HepG2 (cell line): ENCODE data around the gene RAB6A. TPM values are rescaled to one million over a fixed set of nuclear protein-coding genes. Genes with fewer than 3 reads are reported as not detected.

Experiments
- DNMT3B ChIP-seq: conservative IDR thresholded peaks from 2 replicates; pipeline ENCODE4 v1.6.1; 2016; ENCODE audit warnings: missing biosample characterization, control low read depth
- ELF3 ChIP-seq: IDR thresholded peaks from 2 replicates; pipeline ENCODE4 v1.6.1; 2016; ENCODE audit warnings: missing genetic modification reagents, missing compliant biosample characterization
- KLF16 ChIP-seq, 2 experiments: sonication (generic) in 1 of 2; formaldehyde crosslinking in 1 of 2; IDR thresholded peaks; 2 replicates each; pipeline versions ENCODE4 v1.6.1 to v1.8.0; 2016 to 2023; ENCODE audit warnings: missing genetic modification reagents in 2 of 2, missing compliant biosample characterization in 1 of 2
- NBN ChIP-seq: fragments of 450-650 bp; conservative IDR thresholded peaks from 2 replicates; pipeline ENCODE4 v1.6.1; 2017
- PAXIP1 ChIP-seq: sonication (generic); formaldehyde crosslinking; conservative IDR thresholded peaks from 2 replicates; pipeline ENCODE4 v1.4.0; 2020; ENCODE audit warnings: mild to moderate bottlenecking, missing genetic modification reagents, moderate library complexity
- RBFOX2 ChIP-seq: fragments of 200-400 bp; formaldehyde crosslinking; IDR thresholded peaks from 2 replicates; pipeline ENCODE4 v1.6.1; 2017; ENCODE audit warnings: low read depth, mild to moderate bottlenecking, low read length
- RORA ChIP-seq: sonication (generic); formaldehyde crosslinking; IDR thresholded peaks from 2 replicates; pipeline ENCODE4 v1.5.0; 2020; ENCODE audit warnings: mild to moderate bottlenecking, missing genetic modification reagents, moderate library complexity
- SETDB1 ChIP-seq: sonication (generic); formaldehyde crosslinking; IDR thresholded peaks from 2 replicates; pipeline ENCODE4 v1.5.1; 2020; ENCODE audit warnings: missing genetic modification reagents, mild to moderate bottlenecking, borderline replicate concordance
- ZFP91 ChIP-seq: sonication (generic); formaldehyde crosslinking; IDR thresholded peaks from 2 replicates; pipeline ENCODE4 v1.9.0; 2022; ENCODE audit warnings: missing genetic modification reagents, mild to moderate bottlenecking, borderline replicate concordance
- ZNF317 ChIP-seq: sonication (generic); formaldehyde crosslinking; IDR thresholded peaks from 2 replicates; pipeline ENCODE4 v1.5.0; 2020; ENCODE audit warnings: mild to moderate bottlenecking, missing genetic modification reagents
- ZNF501 ChIP-seq: sonication (generic); formaldehyde crosslinking; IDR thresholded peaks from 2 replicates; pipeline ENCODE4 v1.5.1; 2020; ENCODE audit warnings: mild to moderate bottlenecking, moderate library complexity, missing genetic modification reagents
- ZNF674 ChIP-seq: sonication (generic); formaldehyde crosslinking; IDR thresholded peaks from 2 replicates; pipeline ENCODE4 v1.5.0; 2020; ENCODE audit warnings: low read depth, mild to moderate bottlenecking, missing genetic modification reagents
- ZNF709 ChIP-seq: sonication (generic); formaldehyde crosslinking; IDR thresholded peaks from 2 replicates; pipeline ENCODE4 v1.5.0; 2020; ENCODE audit warnings: mild to moderate bottlenecking, missing genetic modification reagents
- polyA plus RNA-seq, 8 experiments: library from polyadenylated mRNA; depleted of rRNA in 3 of 8; stranded (reverse) in 7 of 8; unstranded in 1 of 8; fragments of >200 nt; fragmentation: Illumina TruSeq in 4 of 8; extraction: Trizol in 4 of 8; gene quantifications; 2 replicates each; pipeline versions ENCODE4 v1.2.1 to v1.2.3, GENCODE V29; 2011 to 2016; ENCODE audit warnings: low read depth in 4 of 8, missing spikeins in 1 of 8, mixed read lengths in 1 of 8; ENCODE audit not compliant: insufficient read depth in 1 of 8
- total RNA-seq, 5 experiments: library from RNA; depleted of rRNA; stranded (reverse); fragments of >200 nt; fragmentation: Illumina TruSeq; extraction: Trizol; gene quantifications; 2 replicates each; pipeline ENCODE4 v1.2.3, GENCODE V29; 2016; ENCODE audit warnings: low read depth in 1 of 5
- TF ChIP-seq, protein P1 (sequence below): sonication (generic); formaldehyde crosslinking; IDR thresholded peaks from 2 replicates; pipeline ENCODE4 v1.4.0; 2020; ENCODE audit warnings: missing genetic modification reagents
- TF ChIP-seq, protein P2 (sequence below): sonication (generic); formaldehyde crosslinking; IDR thresholded peaks from 2 replicates; pipeline ENCODE4 v1.4.0; 2020; ENCODE audit warnings: missing genetic modification reagents
- TF ChIP-seq, protein P3 (sequence below): sonication (generic); formaldehyde crosslinking; IDR thresholded peaks from 2 replicates; pipeline ENCODE4 v1.5.1; 2020; ENCODE audit warnings: mild to moderate bottlenecking, missing genetic modification reagents, moderate library complexity
- TF ChIP-seq, protein P4 (sequence below): fragments of 450-650 bp; IDR thresholded peaks from 2 replicates; pipeline ENCODE4 v1.6.1; 2017; ENCODE audit warnings: mild to moderate bottlenecking

The RAB6A gene
- total and polyA plus RNA-seq, 2 of the 13 experiments (the other 11 are each of a cell fraction or from before 2014, with no cell fraction given): 74.3 to 121 TPM

DNA sequence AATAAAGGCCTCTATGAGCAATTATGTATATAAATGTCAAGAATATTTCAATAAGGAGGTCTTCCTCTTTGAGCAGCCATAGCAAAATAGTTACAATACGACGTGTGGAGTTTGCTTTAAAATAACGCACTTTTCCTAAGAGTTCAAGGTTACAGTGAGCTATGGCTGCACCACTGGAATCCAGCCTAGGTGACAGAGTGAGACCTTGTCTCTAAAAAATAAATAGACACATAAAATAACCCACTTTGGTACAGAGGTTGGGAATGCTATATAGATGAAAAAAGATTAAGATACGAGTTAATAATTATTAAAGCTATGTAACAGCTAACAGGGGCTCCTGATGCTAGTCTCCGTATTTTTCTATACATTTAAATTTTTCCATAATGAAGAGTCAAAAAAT, 12.6 kb downstream of the RAB6A start (continued):
- no peak for TF ChIP-seq ZNF317 (CRISPR knock-in tag)
- no peak for TF ChIP-seq ZFP91 (CRISPR knock-in tag)
- no peak; the same call in 1 of the 2 replicates for TF ChIP-seq RORA (CRISPR knock-in tag)
- TF ChIP-seq, protein P1, sequence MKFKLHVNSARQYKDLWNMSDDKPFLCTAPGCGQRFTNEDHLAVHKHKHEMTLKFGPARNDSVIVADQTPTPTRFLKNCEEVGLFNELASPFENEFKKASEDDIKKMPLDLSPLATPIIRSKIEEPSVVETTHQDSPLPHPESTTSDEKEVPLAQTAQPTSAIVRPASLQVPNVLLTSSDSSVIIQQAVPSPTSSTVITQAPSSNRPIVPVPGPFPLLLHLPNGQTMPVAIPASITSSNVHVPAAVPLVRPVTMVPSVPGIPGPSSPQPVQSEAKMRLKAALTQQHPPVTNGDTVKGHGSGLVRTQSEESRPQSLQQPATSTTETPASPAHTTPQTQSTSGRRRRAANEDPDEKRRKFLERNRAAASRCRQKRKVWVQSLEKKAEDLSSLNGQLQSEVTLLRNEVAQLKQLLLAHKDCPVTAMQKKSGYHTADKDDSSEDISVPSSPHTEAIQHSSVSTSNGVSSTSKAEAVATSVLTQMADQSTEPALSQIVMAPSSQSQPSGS (CRISPR knock-in tag): peak; percentile 29; the same call in 1 of the 2 replicates
- TF ChIP-seq SETDB1 (CRISPR knock-in tag): no peak
- 0 out of 2 replicates have a peak, but pooled peaks have one; percentile 20 for TF ChIP-seq RBFOX2
- 0 out of 4 replicates have a peak, but pooled peaks of 1 of the 2 experiments have one; percentile 14 for TF ChIP-seq KLF16 (CRISPR knock-in tag; IDR thresholded peaks at IDR 0.05)
- TF ChIP-seq ELF3 (CRISPR knock-in tag): peak; percentile 34; the same call in 1 of the 2 replicates
- TF ChIP-seq, protein P2, sequence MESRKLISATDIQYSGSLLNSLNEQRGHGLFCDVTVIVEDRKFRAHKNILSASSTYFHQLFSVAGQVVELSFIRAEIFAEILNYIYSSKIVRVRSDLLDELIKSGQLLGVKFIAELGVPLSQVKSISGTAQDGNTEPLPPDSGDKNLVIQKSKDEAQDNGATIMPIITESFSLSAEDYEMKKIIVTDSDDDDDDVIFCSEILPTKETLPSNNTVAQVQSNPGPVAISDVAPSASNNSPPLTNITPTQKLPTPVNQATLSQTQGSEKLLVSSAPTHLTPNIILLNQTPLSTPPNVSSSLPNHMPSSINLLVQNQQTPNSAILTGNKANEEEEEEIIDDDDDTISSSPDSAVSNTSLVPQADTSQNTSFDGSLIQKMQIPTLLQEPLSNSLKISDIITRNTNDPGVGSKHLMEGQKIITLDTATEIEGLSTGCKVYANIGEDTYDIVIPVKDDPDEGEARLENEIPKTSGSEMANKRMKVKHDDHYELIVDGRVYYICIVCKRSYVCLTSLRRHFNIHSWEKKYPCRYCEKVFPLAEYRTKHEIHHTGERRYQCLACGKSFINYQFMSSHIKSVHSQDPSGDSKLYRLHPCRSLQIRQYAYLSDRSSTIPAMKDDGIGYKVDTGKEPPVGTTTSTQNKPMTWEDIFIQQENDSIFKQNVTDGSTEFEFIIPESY (CRISPR knock-in tag): no peak
- TF ChIP-seq DNMT3B (CRISPR knock-in tag): no peak
- no peak for TF ChIP-seq ZNF501 (CRISPR knock-in tag)
- TF ChIP-seq, protein P3, sequence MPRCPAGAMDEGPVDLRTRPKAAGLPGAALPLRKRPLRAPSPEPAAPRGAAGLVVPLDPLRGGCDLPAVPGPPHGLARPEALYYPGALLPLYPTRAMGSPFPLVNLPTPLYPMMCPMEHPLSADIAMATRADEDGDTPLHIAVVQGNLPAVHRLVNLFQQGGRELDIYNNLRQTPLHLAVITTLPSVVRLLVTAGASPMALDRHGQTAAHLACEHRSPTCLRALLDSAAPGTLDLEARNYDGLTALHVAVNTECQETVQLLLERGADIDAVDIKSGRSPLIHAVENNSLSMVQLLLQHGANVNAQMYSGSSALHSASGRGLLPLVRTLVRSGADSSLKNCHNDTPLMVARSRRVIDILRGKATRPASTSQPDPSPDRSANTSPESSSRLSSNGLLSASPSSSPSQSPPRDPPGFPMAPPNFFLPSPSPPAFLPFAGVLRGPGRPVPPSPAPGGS (CRISPR knock-in tag): no peak
- TF ChIP-seq NBN: no peak
- TF ChIP-seq, protein P4, sequence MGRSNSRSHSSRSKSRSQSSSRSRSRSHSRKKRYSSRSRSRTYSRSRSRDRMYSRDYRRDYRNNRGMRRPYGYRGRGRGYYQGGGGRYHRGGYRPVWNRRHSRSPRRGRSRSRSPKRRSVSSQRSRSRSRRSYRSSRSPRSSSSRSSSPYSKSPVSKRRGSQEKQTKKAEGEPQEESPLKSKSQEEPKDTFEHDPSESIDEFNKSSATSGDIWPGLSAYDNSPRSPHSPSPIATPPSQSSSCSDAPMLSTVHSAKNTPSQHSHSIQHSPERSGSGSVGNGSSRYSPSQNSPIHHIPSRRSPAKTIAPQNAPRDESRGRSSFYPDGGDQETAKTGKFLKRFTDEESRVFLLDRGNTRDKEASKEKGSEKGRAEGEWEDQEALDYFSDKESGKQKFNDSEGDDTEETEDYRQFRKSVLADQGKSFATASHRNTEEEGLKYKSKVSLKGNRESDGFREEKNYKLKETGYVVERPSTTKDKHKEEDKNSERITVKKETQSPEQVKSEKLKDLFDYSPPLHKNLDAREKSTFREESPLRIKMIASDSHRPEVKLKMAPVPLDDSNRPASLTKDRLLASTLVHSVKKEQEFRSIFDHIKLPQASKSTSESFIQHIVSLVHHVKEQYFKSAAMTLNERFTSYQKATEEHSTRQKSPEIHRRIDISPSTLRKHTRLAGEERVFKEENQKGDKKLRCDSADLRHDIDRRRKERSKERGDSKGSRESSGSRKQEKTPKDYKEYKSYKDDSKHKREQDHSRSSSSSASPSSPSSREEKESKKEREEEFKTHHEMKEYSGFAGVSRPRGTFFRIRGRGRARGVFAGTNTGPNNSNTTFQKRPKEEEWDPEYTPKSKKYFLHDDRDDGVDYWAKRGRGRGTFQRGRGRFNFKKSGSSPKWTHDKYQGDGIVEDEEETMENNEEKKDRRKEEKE: no peak
- TF ChIP-seq PAXIP1 (CRISPR knock-in tag): peak; percentile 71
- TF ChIP-seq ZNF674 (CRISPR knock-in tag): no peak
- no peak for TF ChIP-seq ZNF709 (CRISPR knock-in tag)
